K562 (cell line): ENCODE results near the gene HLA-E. TPM values are rescaled to one million over a fixed set of nuclear protein-coding genes. Genes with fewer than 3 reads are reported as not detected.
A peak's percentile ranks its signal among the peaks of the same experiment; 100 is the strongest.

ENCODE experiments used
- ATAC-seq: fragments of 200-7000 bp; cut with Tn5 transposase; 3 replicates; pipeline ENCODE4 v1.9.1; 2020; ENCODE audit warnings: moderate library complexity
- BruUV-seq: library from RNA; stranded (reverse); fragments of 400-500 nt; replicated peaks from 2 replicates; lab custom pipeline; 2021; lab: Mats Ljungman, UMichigan
- CTCF ChIA-PET: fragments of 300-600 bp; formaldehyde crosslinking; extraction: SDS; loops from one replicate; lab custom pipeline; 2021; ENCODE audit warnings: low intra/inter-chr PET ratio; lab: Yijun Ruan, JAX
- POLR2A ChIA-PET: fragments of 300-600, 350-650 bp; sonication (Branson Sonifier 250); formaldehyde crosslinking; extraction: SDS; loops from one replicate; lab custom pipeline; 2021; ENCODE audit warnings: antibody characterized with exemption, inconsistent platforms; lab: Yijun Ruan, JAX
- DNase-seq, 4 experiments: peaks; one replicate each; pipeline versions ENCODE4 v3.0.0 to v3.0.0-alpha.2; 2011 to 2018; ENCODE audit warnings: low spot score in 3 of 4, mixed read lengths in 3 of 4; ENCODE audit errors: extremely low read depth in 1 of 4
- FAIRE-seq: peaks from 2 replicates; lab custom pipeline; 2011; peaks lifted over from hg19 to GRCh38; lab: Jason Lieb, UNC
- H2AFZ ChIP-seq: 2 replicates; pipeline ENCODE4 v1.6.0; 2011; ENCODE audit warnings: low read depth, low read length, control low read depth, inconsistent platforms
- H3K27ac ChIP-seq: fragments of 200-600 bp; 3 replicates; pipeline ENCODE4 v1.8.0; 2011; ENCODE audit warnings: low read depth, mild to moderate bottlenecking, control low read depth, inconsistent platforms, low read length, moderate library complexity, mixed read lengths; ENCODE audit errors: extremely low read depth
- H3K27me3 ChIP-seq, 2 experiments: fragments of 300-600 bp in 1 of 2; 2 replicates in 1 of 2; 3 replicates in 1 of 2; pipeline versions ENCODE4 v1.6.0 to v1.8.0; 2011; ENCODE audit warnings: inconsistent platforms in 2 of 2, low read length in 2 of 2, mild to moderate bottlenecking in 1 of 2, mixed read lengths in 1 of 2, moderate library complexity in 1 of 2; ENCODE audit not compliant: control insufficient read depth in 2 of 2, insufficient read depth in 2 of 2
- H3K36me3 ChIP-seq: fragments of 300-600 bp; 3 replicates; pipeline ENCODE4 v1.8.0; 2011; ENCODE audit warnings: mild to moderate bottlenecking, low read length, inconsistent platforms; ENCODE audit not compliant: control insufficient read depth, insufficient read depth
- H3K4me1 ChIP-seq, 2 experiments: fragments of 200-600 bp in 1 of 2; replicated peaks in 1 of 2; 2 replicates in 1 of 2; 3 replicates in 1 of 2; pipeline versions ENCODE4 v1.5.1 to v1.8.0; 2011; ENCODE audit warnings: inconsistent platforms in 2 of 2, low read length in 2 of 2, mild to moderate bottlenecking in 1 of 2, mixed read lengths in 1 of 2, moderate library complexity in 1 of 2; ENCODE audit not compliant: control insufficient read depth in 2 of 2, insufficient read depth in 2 of 2
- H3K4me2 ChIP-seq: 2 replicates; pipeline ENCODE4 v1.6.1; 2011; ENCODE audit warnings: low read length, control low read depth, inconsistent platforms, mixed read lengths; ENCODE audit not compliant: insufficient read depth
- H3K4me3 ChIP-seq: fragments of 200-600 bp; sonication (generic), shearing (Covaris generic); 2 replicates; pipeline ENCODE4 v1.5.1; 2016; ENCODE audit warnings: control low read depth, inconsistent platforms
- H3K79me2 ChIP-seq: fragments of 200-600 bp; 3 replicates; pipeline ENCODE4 v1.8.0; 2011; ENCODE audit warnings: low read length, inconsistent platforms; ENCODE audit not compliant: control insufficient read depth, insufficient read depth
- H3K9ac ChIP-seq, 2 experiments: 2 replicates each; pipeline versions ENCODE4 v1.6.0 to v1.6.1; 2011; ENCODE audit warnings: low read depth in 2 of 2, low read length in 2 of 2, control low read depth in 1 of 2, inconsistent platforms in 1 of 2, mild to moderate bottlenecking in 1 of 2, mixed read lengths in 1 of 2; ENCODE audit not compliant: insufficient read depth in 1 of 2
- H3K9me1 ChIP-seq: one replicate; pipeline ENCODE4 v1.6.0; 2011; ENCODE audit warnings: inconsistent platforms, mild to moderate bottlenecking, low read length, moderate library complexity; ENCODE audit not compliant: control insufficient read depth, insufficient read depth
- H3K9me3 ChIP-seq: replicated peaks from 2 replicates; pipeline ENCODE4 v1.5.1; 2011; ENCODE audit warnings: low read depth, low read length, inconsistent platforms; ENCODE audit not compliant: control insufficient read depth, insufficient read depth
- H4K20me1 ChIP-seq: replicated peaks from 2 replicates; pipeline ENCODE4 v1.6.1; 2011; ENCODE audit warnings: low read length, inconsistent platforms, mixed read lengths; ENCODE audit not compliant: control insufficient read depth, insufficient read depth
- FOXK2 ChIP-seq, 2 experiments: fragments of 450-650 bp; IDR thresholded peaks in 1 of 2; conservative IDR thresholded peaks in 1 of 2; 2 replicates each; pipeline ENCODE4 v1.6.1; 2016; ENCODE audit warnings: low read depth in 2 of 2, mild to moderate bottlenecking in 1 of 2
- MBD2 ChIP-seq: sonication (generic); IDR thresholded peaks from 2 replicates; pipeline ENCODE4 v1.6.1; 2016; ENCODE audit warnings: low read depth, borderline replicate concordance
- NCOR1 ChIP-seq: fragments of 450-650 bp; IDR thresholded peaks from 2 replicates; pipeline ENCODE4 v1.6.1; 2016; ENCODE audit warnings: mild to moderate bottlenecking, moderate library complexity
- NFIC ChIP-seq: fragments of 450-650 bp; IDR thresholded peaks from 2 replicates; pipeline ENCODE4 v1.6.1; 2017; ENCODE audit warnings: mild to moderate bottlenecking, inconsistent platforms
- NONO ChIP-seq, 2 experiments: fragments of 200-400 bp in 1 of 2; fragments of 450-650 bp in 1 of 2; formaldehyde crosslinking in 1 of 2; IDR thresholded peaks; 2 replicates each; pipeline ENCODE4 v1.6.1; 2017; ENCODE audit warnings: low read depth in 2 of 2, mild to moderate bottlenecking in 2 of 2, moderate library complexity in 2 of 2, low read length in 1 of 2
- RAD51 ChIP-seq: fragments of 450-650 bp; IDR thresholded peaks from 2 replicates; pipeline ENCODE4 v1.7.1; 2016; ENCODE audit warnings: low read depth, mild to moderate bottlenecking, borderline replicate concordance
- RFX1 ChIP-seq: fragments of 450-650 bp; IDR thresholded peaks from 2 replicates; pipeline ENCODE4 v1.6.1; 2016; ENCODE audit warnings: mild to moderate bottlenecking, moderate library complexity
- SAFB ChIP-seq: fragments of 200-400 bp; formaldehyde crosslinking; IDR thresholded peaks from 2 replicates; pipeline ENCODE4 v1.6.1; 2017; ENCODE audit warnings: low read depth, low read length, borderline replicate concordance
- SMAD3 ChIP-seq: fragments of 450-650 bp; formaldehyde crosslinking; conservative IDR thresholded peaks from 2 replicates; pipeline ENCODE4 v1.4.0; 2020; ENCODE audit warnings: mild to moderate bottlenecking
- SNIP1 ChIP-seq: fragments of 450-650 bp; IDR thresholded peaks from 2 replicates; pipeline ENCODE4 v1.7.1; 2017; ENCODE audit warnings: low read depth, mild to moderate bottlenecking
- TOE1 ChIP-seq, 2 experiments: fragments of 450-650 bp in 1 of 2; sonication (generic) in 1 of 2; formaldehyde crosslinking in 1 of 2; IDR thresholded peaks; 2 replicates each; pipeline versions ENCODE4 v1.7.1 to v1.8.0; 2016 to 2022; ENCODE audit warnings: borderline replicate concordance in 2 of 2, mild to moderate bottlenecking in 2 of 2, antibody characterized with exemption in 1 of 2, inconsistent platforms in 1 of 2, low read depth in 1 of 2, missing genetic modification reagents in 1 of 2, moderate library complexity in 1 of 2
- ZC3H8 ChIP-seq: fragments of 450-650 bp; IDR thresholded peaks from 2 replicates; pipeline ENCODE4 v1.6.1; 2017
- ZNF134 ChIP-seq: fragments of 250-450 bp; sonication (Bioruptor Pico); conservative IDR thresholded peaks from 2 replicates; pipeline ENCODE4 v1.4.0; 2020
- ZNF232 ChIP-seq: sonication (generic); formaldehyde crosslinking; IDR thresholded peaks from 2 replicates; pipeline ENCODE4 v1.8.0; 2022; ENCODE audit warnings: mild to moderate bottlenecking, missing genetic modification reagents
- ZNF274 ChIP-seq: IDR thresholded peaks from 2 replicates; pipeline ENCODE4 v1.6.1; 2011; ENCODE audit warnings: low read depth, mild to moderate bottlenecking, low read length, moderate library complexity, borderline replicate concordance
- ZNF707 ChIP-seq: fragments of 250-450 bp; sonication (Bioruptor Pico); conservative IDR thresholded peaks from 2 replicates; pipeline ENCODE4 v1.8.0; 2022; ENCODE audit warnings: inconsistent platforms, mild to moderate bottlenecking, moderate library complexity
- ZSCAN29 ChIP-seq: fragments of 450-650 bp; IDR thresholded peaks from 2 replicates; pipeline ENCODE4 v1.6.1; 2017
- WGBS: fragments of 100-300 bp; shearing (Covaris generic); methylation state at CpG from one replicate; pipeline ENCODE4 v1.1.6; 2016; ENCODE audit warnings: low coverage, mixed read lengths; ENCODE audit not compliant: insufficient coverage; ENCODE audit errors: missing lambda C conversion rate; 5-methylcytosine and 5-hydroxymethylcytosine counted together
- in situ Hi-C: fragments of 300-500 bp; cut with MboI; formaldehyde crosslinking; loops from 4 replicates; pipeline ENCODE4 v1.15.0; 2018; ENCODE audit warnings: inconsistent platforms, mixed read lengths
- intact Hi-C: fragments of 100-400 bp; cut with micrococcal nuclease; formaldehyde crosslinking; loops from 2 replicates; pipeline ENCODE4 v1.14.2; 2022
- polyA plus RNA-seq, 8 experiments: library from polyadenylated mRNA; depleted of rRNA in 4 of 8; stranded (reverse) in 5 of 8; unstranded in 3 of 8; fragments of >200 nt; fragmentation: Nextera tagmentation in 2 of 8; fragmentation: Illumina TruSeq in 1 of 8; extraction: Ambion mirVana in 2 of 8; extraction: Trizol in 1 of 8; gene quantifications; 2 replicates each; pipeline versions ENCODE4 v1.2.1 to v1.2.3, GENCODE V29; 2011 to 2014; ENCODE audit warnings: inconsistent platforms in 1 of 8, missing spikeins in 1 of 8
- total RNA-seq, 7 experiments: library from RNA; depleted of rRNA in 6 of 7; stranded (reverse); fragments of >200 nt in 6 of 7; fragmentation: Illumina TruSeq in 2 of 7; extraction: Trizol in 2 of 7; gene quantifications; 2 replicates each; pipeline versions ENCODE4 v1.2.1 to v1.2.3, GENCODE V29; 2011 to 2021; ENCODE audit warnings: low replicate concordance in 1 of 7
- TF ChIP-seq, protein P1 (sequence below), 2 experiments: fragments of 450-650 bp; IDR thresholded peaks; 2 replicates each; pipeline ENCODE4 v1.6.1; 2016
- TF ChIP-seq, protein P2 (sequence below): IDR thresholded peaks from 2 replicates; pipeline ENCODE4 v1.6.1; 2011; ENCODE audit warnings: borderline replicate concordance, low read depth, mild to moderate bottlenecking, moderate library complexity, low read length; ENCODE audit not compliant: insufficient read depth, poor library complexity, severe bottlenecking

HLA-E gene
- total and polyA plus RNA-seq, 9 of the 15 experiments (the other 6 are each of a cell fraction or from before 2014, with no cell fraction given) = 3.2 to 39.9 (median 26.8) TPM

DNA sequence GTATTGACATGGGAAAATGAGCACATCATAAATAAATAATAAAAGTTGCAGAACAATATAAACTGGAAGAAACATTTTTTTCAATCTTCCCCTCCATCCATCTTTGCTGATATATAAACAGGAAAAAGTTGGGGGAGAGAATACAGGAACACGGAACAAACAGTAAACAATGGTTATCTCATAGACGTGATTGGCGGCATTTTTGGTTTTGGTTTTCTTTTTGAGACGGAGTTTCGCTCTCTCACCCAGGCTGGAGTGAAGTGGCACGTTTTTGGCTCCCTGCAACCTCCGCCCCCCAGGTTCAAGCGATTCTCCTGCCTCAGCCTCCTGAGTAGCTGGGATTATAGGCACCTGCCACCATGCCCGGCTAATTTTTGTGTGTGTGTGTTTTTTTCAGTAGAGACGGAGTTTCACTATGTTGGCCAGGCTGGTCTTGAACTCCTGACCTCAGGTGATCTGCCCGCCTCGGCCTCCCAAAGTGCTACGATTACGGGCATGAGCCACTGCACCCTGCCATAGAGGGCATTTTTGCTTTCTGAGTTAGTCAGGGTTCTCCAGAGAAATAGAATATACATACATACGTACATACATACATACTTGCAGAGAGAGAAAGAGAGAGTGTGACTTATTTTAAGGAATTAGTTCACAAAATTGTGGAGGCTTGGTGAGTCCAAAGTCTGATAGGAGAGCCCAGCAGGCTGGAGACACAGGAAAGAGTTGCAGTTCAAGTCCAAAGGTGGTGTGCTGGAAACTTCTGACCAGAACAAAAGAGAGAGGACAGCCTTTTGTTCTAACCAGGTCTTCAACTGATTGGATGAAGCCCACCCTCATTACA lies 44.4 kb downstream of the HLA-E start:
- BruUV-seq = no TSS peak
- POLR2A ChIA-PET = interaction anchor here (1.0 to 2.0 kb wide), 3 partner anchors 8 to 43 kb away, joined by 3 to 9 read pairs (median 3); no protein-coding TSS in a partner anchor
- TF ChIP-seq MBD2 (no peak), ZSCAN29 (no peak), SNIP1 (no peak), SMAD3 (CRISPR knock-in tag) (no peak), ZNF274 (no peak), FOXK2 (conservative IDR thresholded peaks at IDR 0.05 in 1 of 2, IDR thresholded peaks at IDR 0.05 in 1 of 2; ENCODE audit: low read depth in 2 of 2) (peak; percentile 62 to 80), RAD51 (no peak), TOE1 (IDR thresholded peaks at IDR 0.05; ENCODE audit: borderline replicate concordance) (no peak), TOE1 (CRISPR knock-in tag; IDR thresholded peaks at IDR 0.05; ENCODE audit: borderline replicate concordance, low read depth) (no peak), NFIC (no peak), RFX1 (no peak), ZNF707 (no peak), ZC3H8 (no peak), ZNF232 (CRISPR knock-in tag) (no peak), NCOR1 (no peak), NONO (IDR thresholded peaks at IDR 0.05; ENCODE audit: low read depth in 2 of 2, low read length in 1 of 2) (no peak), SAFB (no peak), ZNF134 (CRISPR knock-in tag) (peak; percentile 61; the same call in 1 of the 2 replicates)
- TF ChIP-seq, protein P1, sequence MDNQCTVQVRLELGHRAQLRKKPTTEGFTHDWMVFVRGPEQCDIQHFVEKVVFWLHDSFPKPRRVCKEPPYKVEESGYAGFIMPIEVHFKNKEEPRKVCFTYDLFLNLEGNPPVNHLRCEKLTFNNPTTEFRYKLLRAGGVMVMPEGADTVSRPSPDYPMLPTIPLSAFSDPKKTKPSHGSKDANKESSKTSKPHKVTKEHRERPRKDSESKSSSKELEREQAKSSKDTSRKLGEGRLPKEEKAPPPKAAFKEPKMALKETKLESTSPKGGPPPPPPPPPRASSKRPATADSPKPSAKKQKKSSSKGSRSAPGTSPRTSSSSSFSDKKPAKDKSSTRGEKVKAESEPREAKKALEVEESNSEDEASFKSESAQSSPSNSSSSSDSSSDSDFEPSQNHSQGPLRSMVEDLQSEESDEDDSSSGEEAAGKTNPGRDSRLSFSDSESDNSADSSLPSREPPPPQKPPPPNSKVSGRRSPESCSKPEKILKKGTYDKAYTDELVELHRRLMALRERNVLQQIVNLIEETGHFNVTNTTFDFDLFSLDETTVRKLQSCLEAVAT (IDR thresholded peaks at IDR 0.05) = 0 out of 4 replicates have a peak, but pooled peaks of 1 of the 2 experiments have one; percentile 46
- TF ChIP-seq, protein P2, sequence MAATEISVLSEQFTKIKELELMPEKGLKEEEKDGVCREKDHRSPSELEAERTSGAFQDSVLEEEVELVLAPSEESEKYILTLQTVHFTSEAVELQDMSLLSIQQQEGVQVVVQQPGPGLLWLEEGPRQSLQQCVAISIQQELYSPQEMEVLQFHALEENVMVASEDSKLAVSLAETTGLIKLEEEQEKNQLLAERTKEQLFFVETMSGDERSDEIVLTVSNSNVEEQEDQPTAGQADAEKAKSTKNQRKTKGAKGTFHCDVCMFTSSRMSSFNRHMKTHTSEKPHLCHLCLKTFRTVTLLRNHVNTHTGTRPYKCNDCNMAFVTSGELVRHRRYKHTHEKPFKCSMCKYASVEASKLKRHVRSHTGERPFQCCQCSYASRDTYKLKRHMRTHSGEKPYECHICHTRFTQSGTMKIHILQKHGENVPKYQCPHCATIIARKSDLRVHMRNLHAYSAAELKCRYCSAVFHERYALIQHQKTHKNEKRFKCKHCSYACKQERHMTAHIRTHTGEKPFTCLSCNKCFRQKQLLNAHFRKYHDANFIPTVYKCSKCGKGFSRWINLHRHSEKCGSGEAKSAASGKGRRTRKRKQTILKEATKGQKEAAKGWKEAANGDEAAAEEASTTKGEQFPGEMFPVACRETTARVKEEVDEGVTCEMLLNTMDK = no peak

More for the DNA sequence above, 44.4 kb downstream of the HLA-E start:
- intact Hi-C loops (loop anchor here (2.0 to 5.0 kb wide), 2 partner anchors 37 to 554 kb away; no protein-coding TSS in a partner anchor), in situ Hi-C loops (no loop called here)
- WGBS = 48% methylated on average over 15 of the region's 15 CpGs
- H3K9ac ChIP-seq = peak overlapping the region in 1 of 2 experiments; percentile 56; a peak in 2 of 4 replicates
- H3K9me1 ChIP-seq = no peaks in the 10 kb centered on the region
- H3K36me3 ChIP-seq = no peaks in the 10 kb centered on the region
- H3K9me3 ChIP-seq = no peaks in the 10 kb centered on the region
- CTCF ChIA-PET = interaction anchor here (0.6 to 2.4 kb wide), 2 partner anchors 28 to 37 kb away, joined by 3 to 11 read pairs; no protein-coding TSS in a partner anchor
- H3K27ac ChIP-seq = no peak overlapping the region
- H3K27me3 ChIP-seq = no peaks in the 10 kb centered on the region
- no peak for FAIRE-seq
- DNase-seq = no peak
- no peaks in the 10 kb centered on the region for H3K79me2 ChIP-seq
- H3K4me3 ChIP-seq = no peak overlapping the region
- H4K20me1 ChIP-seq = no peaks in the 10 kb centered on the region
- H2AFZ ChIP-seq = peak overlapping the region; percentile 69
- peak overlapping the region; percentile 41 for H3K4me2 ChIP-seq
- no peak for ATAC-seq
- peaks cover 7 to 14% of the 10 kb centered on the region in 2 experiments; a peak in 4 of 5 replicates for H3K4me1 ChIP-seq
